Spleen (tissue), 11 donors: Measurements from ENCODE around the gene MMRN2. TPM values are rescaled to one million over a fixed set of nuclear protein-coding genes. Genes with fewer than 3 reads are reported as not detected.

Experiments used
- DNase-seq: peaks from one replicate; pipeline ENCODE4 v3.0.0-alpha.2; 2020
- H3K27ac ChIP-seq, 8 donors: fragments of 200-600 bp; sonication (generic) in 7 of 8; 1 replicate in 4 of 8; 2 replicates in 4 of 8; pipeline versions ENCODE4 v1.5.0 to v1.8.0; 2016 to 2021; ENCODE audit warnings: inconsistent platforms in 4 of 8, mild to moderate bottlenecking in 4 of 8, moderate library complexity in 1 of 8
- H3K27me3 ChIP-seq, 7 donors: fragments of 200-600 bp; sonication (generic) in 6 of 7; replicated peaks in 1 of 7; 1 replicate in 4 of 7; 2 replicates in 3 of 7; pipeline versions ENCODE4 v1.5.0 to v1.8.0; 2016 to 2021; ENCODE audit warnings: inconsistent platforms in 3 of 7, mild to moderate bottlenecking in 1 of 7
- H3K36me3 ChIP-seq, 6 donors: fragments of 200-600 bp; sonication (generic) in 5 of 6; 1 replicate in 4 of 6; 2 replicates in 2 of 6; pipeline versions ENCODE4 v1.5.0 to v1.8.0; 2016 to 2021; ENCODE audit warnings: inconsistent platforms in 2 of 6
- H3K4me1 ChIP-seq, 6 donors: fragments of 200-600 bp; sonication (generic) in 5 of 6; 1 replicate in 3 of 6; 2 replicates in 3 of 6; pipeline versions ENCODE4 v1.5.0 to v1.8.0; 2016 to 2021; ENCODE audit warnings: inconsistent platforms in 3 of 6
- H3K4me3 ChIP-seq, 8 donors: fragments of 200-600 bp; sonication (generic) in 7 of 8; 1 replicate in 4 of 8; 2 replicates in 4 of 8; pipeline versions ENCODE4 v1.5.0 to v1.8.0; 2016 to 2021; ENCODE audit warnings: inconsistent platforms in 4 of 8, mild to moderate bottlenecking in 4 of 8, moderate library complexity in 2 of 8
- H3K9me3 ChIP-seq, 8 donors: fragments of 200-600 bp; sonication (generic) in 7 of 8; 1 replicate in 4 of 8; 2 replicates in 4 of 8; pipeline versions ENCODE4 v1.5.0 to v1.8.0; 2016 to 2021; ENCODE audit warnings: inconsistent platforms in 4 of 8
- CTCF ChIP-seq, 11 experiments: fragments of 200-600 bp in 7 of 11; fragments of 450-650 bp in 4 of 11; sonication (generic) in 4 of 11; IDR thresholded peaks in 8 of 11; conservative IDR thresholded peaks in 3 of 11; 1 replicate in 7 of 11; 2 replicates in 4 of 11; pipeline versions ENCODE4 v1.4.0 to v1.8.0; 2016 to 2021; ENCODE audit warnings: antibody characterized with exemption in 11 of 11, inconsistent platforms in 4 of 11, mild to moderate bottlenecking in 1 of 11
- POLR2A ChIP-seq, 3 donors: fragments of 450-650 bp; IDR thresholded peaks; one replicate each; pipeline ENCODE4 v1.5.1; 2017; ENCODE audit warnings: antibody characterized with exemption in 3 of 3, mild to moderate bottlenecking in 1 of 3
- POLR2AphosphoS5 ChIP-seq, 3 donors: sonication (generic); formaldehyde crosslinking; IDR thresholded peaks; one replicate each; pipeline ENCODE4 v1.5.1; 2017; ENCODE audit warnings: antibody characterized with exemption in 3 of 3
- WGBS, 5 donors: extraction: QIAGEN DNeasy Blood & Tissue Kit in 3 of 5; methylation state at CpG; one replicate each; pipeline versions ENCODE4 v1.1.5 to v1.1.7; 2013 to 2018; 5-methylcytosine and 5-hydroxymethylcytosine counted together
- intact Hi-C: fragments of 100-400 bp; cut with DNase I; formaldehyde crosslinking; loops from one replicate; pipeline ENCODE4 v1.15.0; 2023; ENCODE audit warnings: low total_unique reads
- polyA plus RNA-seq, 3 donors: library from polyadenylated mRNA; stranded (reverse); fragments of 200-250 nt; gene quantifications; one replicate each; pipeline ENCODE4 v1.2.1, GENCODE V29; 2013
- total RNA-seq, 7 donors: library from RNA; depleted of rRNA in 3 of 7; stranded (reverse); fragments of >200 nt in 3 of 7; fragmentation: NEBNext Ultra II Directional in 4 of 7; extraction: Animal tissue kit (Norgen Biotek cat#: 25700) in 4 of 7; gene quantifications; one replicate each; pipeline versions ENCODE4 v1.1.0 to v1.2.1, GENCODE V29; 2016 to 2021
- donor health status: healthy with polysubstance abuse.
- donor health status: DM: no; HTN: no; CAD: no; lungs with moderate emphysema.
- donor health status: DM: no; HTN: no; CAD: no.
- donor health status: Bipolar disorder and iron deficiency.
- donor health status: healthy.
- donor health status: DM: no; HTN: no; CAD: no.
- donor health status: DM: yes; HTN: yes; CAD: no.

MMRN2 gene
- total and polyA plus RNA-seq, 10 donors = 4.8 to 120 (median 77.0) TPM

- intact Hi-C loops = no loop called here
- no peak for DNase-seq
- Histone ChIP-seq H3K4me1 (peaks cover 3 to 73% (median 48%) of the 10 kb centered on the region in 6 donors), H3K36me3 (peaks cover 0 to 26% (median 0%) of the 10 kb centered on the region in 6 donors), H3K27ac (peak overlapping the region in 6 of 8 donors; percentile 7 to 72 (median 68)), H3K27me3 (peaks cover 0 to 8% (median 0%) of the 10 kb centered on the region in 7 donors), H3K4me3 (no peak overlapping the region), H3K9me3 (no peaks in the 10 kb centered on the region)
- no peak for TF ChIP-seq CTCF (IDR thresholded peaks at IDR 0.05 in 8 of 11, conservative IDR thresholded peaks at IDR 0.05 in 3 of 11)
- no peak for TF ChIP-seq POLR2A (IDR thresholded peaks at IDR 0.05)
- TF ChIP-seq POLR2AphosphoS5 (IDR thresholded peaks at IDR 0.05) = peak in 1 of 3 donors; percentile 35
- WGBS, 5 donors = 73 to 82% (median 75%) methylated on average over 14 to 18 of the region's 18 CpGs
These were observed 11.8 kb downstream of the MMRN2 start for GRCh38 chr10:86945361-86946212.

GRCh38 chr10:86944907-86945306 lies 12.5 kb downstream of the MMRN2 start:
- 71 to 89% (median 84%) methylated on average over 2 to 3 of the region's 3 CpGs for WGBS, 5 donors
- Histone ChIP-seq H3K4me3 (no peak overlapping the region), H3K27me3 (peaks cover 0 to 8% (median 0%) of the 10 kb centered on the region in 7 donors), H3K4me1 (peaks cover 4 to 80% (median 47%) of the 10 kb centered on the region in 6 donors), H3K36me3 (peaks cover 0 to 26% (median 0%) of the 10 kb centered on the region in 6 donors), H3K27ac (peak overlapping the region in 5 of 8 donors; percentile 50 to 72 (median 68)), H3K9me3 (no peaks in the 10 kb centered on the region)
- no peak for DNase-seq
- intact Hi-C loops = no loop called here
- no peak for TF ChIP-seq POLR2A (IDR thresholded peaks at IDR 0.05)

- Histone ChIP-seq H3K4me1 (peaks cover 4 to 84% (median 47%) of the 10 kb centered on the region in 6 donors), H3K36me3 (peaks cover 0 to 26% (median 0%) of the 10 kb centered on the region in 6 donors), H3K4me3 (no peak overlapping the region), H3K9me3 (no peaks in the 10 kb centered on the region), H3K27me3 (peaks cover 0 to 8% (median 0%) of the 10 kb centered on the region in 7 donors), H3K27ac (peak overlapping the region in 5 of 8 donors; percentile 50 to 72 (median 68))
- no peak for TF ChIP-seq POLR2A (IDR thresholded peaks at IDR 0.05)
- TF ChIP-seq POLR2AphosphoS5 (IDR thresholded peaks at IDR 0.05) = no peak
- no peak for TF ChIP-seq CTCF (IDR thresholded peaks at IDR 0.05 in 8 of 11, conservative IDR thresholded peaks at IDR 0.05 in 3 of 11)
- intact Hi-C loops = no loop called here
- DNase-seq = no peak
These were observed 12.9 kb downstream of the MMRN2 start for GRCh38 chr10:86944471-86944870.

- Histone ChIP-seq H3K27me3 (peaks cover 0 to 8% (median 0%) of the 10 kb centered on the region in 7 donors), H3K4me3 (no peak overlapping the region), H3K9me3 (no peaks in the 10 kb centered on the region), H3K27ac (peak overlapping the region in 3 of 8 donors; percentile 22 to 72 (median 67)), H3K4me1 (peaks cover 4 to 89% (median 48%) of the 10 kb centered on the region in 6 donors), H3K36me3 (peaks cover 0 to 26% (median 0%) of the 10 kb centered on the region in 6 donors)
- WGBS, 5 donors = 76 to 94% (median 82%) methylated on average over 2 to 4 of the region's 4 CpGs
- no peak for TF ChIP-seq CTCF (IDR thresholded peaks at IDR 0.05 in 8 of 11, conservative IDR thresholded peaks at IDR 0.05 in 3 of 11)
- TF ChIP-seq POLR2A (IDR thresholded peaks at IDR 0.05) = no peak
- TF ChIP-seq POLR2AphosphoS5 (IDR thresholded peaks at IDR 0.05) = no peak
- DNase-seq = no peak
- intact Hi-C loops = no loop called here
These were observed 13.4 kb downstream of the MMRN2 start for GRCh38 chr10:86944031-86944419.
